Left ventricle myocardium superior (tissue), 1 donor: ENCODE results near the gene BHLHE23. TPM values are rescaled to one million over a fixed set of nuclear protein-coding genes. Genes with fewer than 3 reads are reported as not detected.

Source experiments
- ATAC-seq: fragments of 200-7000 bp; cut with Tn5 transposase; one replicate; pipeline ENCODE4 v1.9.1; 2020; ENCODE audit warnings: mild to moderate bottlenecking, moderate library complexity
- DNase-seq: peaks from one replicate; pipeline ENCODE4 v3.0.0-alpha.2; 2020
- intact Hi-C: fragments of 100-400 bp; cut with micrococcal nuclease; formaldehyde crosslinking; loops from one replicate; pipeline ENCODE4 v1.11.0; 2022
- total RNA-seq: library from RNA; stranded (reverse); fragmentation: NEBNext Ultra II Directional; extraction: Animal tissue kit (Norgen Biotek cat#: 25700); gene quantifications from one replicate; pipeline ENCODE4 v1.2.1, GENCODE V29; 2021
- donor health status: DM: no; HTN: yes; CAD: no; lungs with severe emphysema.

The BHLHE23 gene
- total RNA-seq, 1 donor from 2014 or later, result not detected

- intact Hi-C loops, result no loop called here
- ATAC-seq (no peak), DNase-seq (no peak)
Measured at GRCh38 chr20:62980380-62980960, 26.3 kb downstream of the BHLHE23 start.

GRCh38 chr20:62979876-62980373, 26.8 kb downstream of the BHLHE23 start:
- ATAC-seq, result no peak
- intact Hi-C loops, result no loop called here
- no peak for DNase-seq

- intact Hi-C loops, result no loop called here
- DNase-seq (no peak), ATAC-seq (no peak)
Measured at GRCh38 chr20:62979310-62979709, 27.5 kb downstream of the BHLHE23 start.

- DNase-seq, result no peak
- intact Hi-C loops, result no loop called here
- peak; percentile 16 for ATAC-seq
Measured at GRCh38 chr20:62978561-62978943, 28.2 kb downstream of the BHLHE23 start.

GRCh38 chr20:62977613-62978560, 28.9 kb downstream of the BHLHE23 start:
- no peak for DNase-seq
- intact Hi-C loops, result no loop called here
- ATAC-seq, result no peak

GRCh38 chr20:62976886-62977285, 29.9 kb downstream of the BHLHE23 start:
- ATAC-seq (no peak), DNase-seq (no peak)
- intact Hi-C loops, result no loop called here

- intact Hi-C loops, result no loop called here
- DNase-seq (no peak), ATAC-seq (no peak)
Measured at GRCh38 chr20:62975812-62976508, 30.8 kb downstream of the BHLHE23 start.

- no peak for DNase-seq
- no peak for ATAC-seq
- intact Hi-C loops, result no loop called here
Measured at GRCh38 chr20:62975251-62975760, 31.5 kb downstream of the BHLHE23 start.

GRCh38 chr20:62972845-62973745, 33.7 kb downstream of the BHLHE23 start:
- ATAC-seq (no peak), DNase-seq (no peak)
- intact Hi-C loops, result no loop called here

GRCh38 chr20:62971950-62972844, 34.6 kb downstream of the BHLHE23 start:
- peak; percentile 91 for DNase-seq
- peak; percentile 97 for ATAC-seq
- intact Hi-C loops, result no loop called here

- no peak for ATAC-seq
- no peak for DNase-seq
- intact Hi-C loops, result no loop called here
Measured at GRCh38 chr20:62971211-62971949, 35.4 kb downstream of the BHLHE23 start.

- ATAC-seq, result no peak
- intact Hi-C loops, result no loop called here
- DNase-seq, result no peak
Measured at GRCh38 chr20:62970307-62971210, 36.2 kb downstream of the BHLHE23 start.

- ATAC-seq (no peak), DNase-seq (no peak)
- intact Hi-C loops, result no loop called here
Measured at GRCh38 chr20:62969939-62970306, 36.8 kb downstream of the BHLHE23 start.

GRCh38 chr20:62969179-62969760, 37.5 kb downstream of the BHLHE23 start:
- ATAC-seq, result no peak
- intact Hi-C loops, result no loop called here

GRCh38 chr20:62968378-62969178, 38.2 kb downstream of the BHLHE23 start:
- no peak for DNase-seq
- ATAC-seq, result no peak
- intact Hi-C loops, result no loop called here

More at GRCh38 chr20:62969179-62969760, 37.5 kb downstream of the BHLHE23 start:
- DNase-seq, result peak; percentile 55
